Liver (tissue), 9 donors: ENCODE measurements around the gene DCDC1. TPM values are rescaled to one million over a fixed set of nuclear protein-coding genes. Genes with fewer than 3 reads are reported as not detected.

Experiments
- DNase-seq: peaks from one replicate; pipeline ENCODE4 v3.0.0-alpha.2; 2017; ENCODE audit warnings: low spot score
- H3K27ac ChIP-seq, 2 donors: one replicate each; pipeline ENCODE4 v1.7.0; 2013; ENCODE audit warnings: inconsistent platforms in 2 of 2, low read length in 2 of 2, control low read depth in 1 of 2, low read depth in 1 of 2, mild to moderate bottlenecking in 1 of 2
- H3K27me3 ChIP-seq, 4 donors: one replicate each; pipeline versions ENCODE4 v1.6.1 to v1.7.0; 2013; ENCODE audit warnings: low read length in 3 of 4, inconsistent platforms in 1 of 4, mild to moderate bottlenecking in 1 of 4, moderate library complexity in 1 of 4; ENCODE audit not compliant: control insufficient read depth in 4 of 4, insufficient read depth in 4 of 4
- H3K36me3 ChIP-seq, 4 donors: one replicate each; pipeline versions ENCODE4 v1.6.1 to v1.7.0; 2013; ENCODE audit warnings: low read length in 3 of 4, mild to moderate bottlenecking in 3 of 4, low read depth in 1 of 4, moderate library complexity in 1 of 4; ENCODE audit not compliant: control insufficient read depth in 4 of 4, insufficient read depth in 3 of 4
- H3K4me1 ChIP-seq, 4 donors: one replicate each; pipeline versions ENCODE4 v1.6.1 to v1.7.0; 2013; ENCODE audit warnings: low read length in 3 of 4, mild to moderate bottlenecking in 3 of 4, moderate library complexity in 1 of 4; ENCODE audit not compliant: control insufficient read depth in 4 of 4, insufficient read depth in 4 of 4
- H3K4me3 ChIP-seq, 3 donors: one replicate each; pipeline versions ENCODE4 v1.6.1 to v1.7.0; 2013; ENCODE audit warnings: low read length in 3 of 3, control low read depth in 1 of 3, low read depth in 1 of 3, mild to moderate bottlenecking in 1 of 3
- H3K9ac ChIP-seq, 2 donors: one replicate each; pipeline ENCODE4 v1.7.0; 2013; ENCODE audit warnings: low read length in 2 of 2, mild to moderate bottlenecking in 2 of 2, moderate library complexity in 2 of 2, control low read depth in 1 of 2, low read depth in 1 of 2
- H3K9me3 ChIP-seq, 4 donors: one replicate each; pipeline versions ENCODE4 v1.6.1 to v1.7.0; 2013; ENCODE audit warnings: low read length in 3 of 4; ENCODE audit not compliant: control insufficient read depth in 4 of 4
- CTCF ChIP-seq: fragments of 150-350 bp; IDR thresholded peaks from 2 replicates; pipeline ENCODE4 v1.5.1; 2017; ENCODE audit warnings: improper control_type of control experiment, low read depth, low read length; ENCODE audit not compliant: missing input control
- EGR1 ChIP-seq, 2 donors: IDR thresholded peaks; 2 replicates each; pipeline ENCODE4 v1.6.1; 2016 to 2018; ENCODE audit warnings: antibody characterized with exemption in 2 of 2, low read depth in 2 of 2
- HNF4A ChIP-seq, 2 donors: conservative IDR thresholded peaks; 2 replicates each; pipeline ENCODE4 v1.6.1; 2016; ENCODE audit warnings: antibody characterized with exemption in 2 of 2, mild to moderate bottlenecking in 2 of 2
- HNF4G ChIP-seq: IDR thresholded peaks from 2 replicates; pipeline ENCODE4 v1.6.1; 2016; ENCODE audit warnings: antibody characterized with exemption
- JUND ChIP-seq, 2 donors: IDR thresholded peaks; 2 replicates each; pipeline ENCODE4 v1.6.1; 2016; ENCODE audit warnings: antibody characterized with exemption in 2 of 2
- MAX ChIP-seq: IDR thresholded peaks from 2 replicates; pipeline ENCODE4 v1.6.1; 2016; ENCODE audit warnings: antibody characterized with exemption
- NR2F2 ChIP-seq: IDR thresholded peaks from 2 replicates; pipeline ENCODE4 v1.6.1; 2016; ENCODE audit warnings: antibody characterized with exemption
- RAD21 ChIP-seq, 2 donors: IDR thresholded peaks; 2 replicates each; pipeline ENCODE4 v1.6.1; 2016; ENCODE audit warnings: antibody characterized with exemption in 2 of 2, mild to moderate bottlenecking in 2 of 2
- RXRA ChIP-seq, 2 donors: IDR thresholded peaks; 2 replicates each; pipeline ENCODE4 v1.6.1; 2017 to 2018; ENCODE audit warnings: antibody characterized with exemption in 2 of 2, mild to moderate bottlenecking in 1 of 2
- SP1 ChIP-seq: IDR thresholded peaks from 2 replicates; pipeline ENCODE4 v1.6.1; 2018; ENCODE audit warnings: antibody characterized with exemption, mild to moderate bottlenecking
- WGBS: extraction: QIAGEN DNeasy Blood & Tissue Kit; methylation state at CpG from one replicate; pipeline ENCODE4 v1.1.7; 2013; 5-methylcytosine and 5-hydroxymethylcytosine counted together
- polyA plus RNA-seq, 2 donors: library from polyadenylated mRNA; stranded (reverse) in 1 of 2; unstranded in 1 of 2; fragments of 200-250 nt in 1 of 2; fragments of >200 nt in 1 of 2; fragmentation: Nextera tagmentation in 1 of 2; extraction: Ambion mirVana in 1 of 2; gene quantifications; one replicate each; pipeline versions ENCODE4 v1.2.1 to v1.2.3, GENCODE V29; 2013 to 2015
- total RNA-seq, 2 donors: library from RNA; depleted of rRNA; stranded (reverse); fragments of >200 nt; gene quantifications; one replicate each; pipeline ENCODE4 v1.2.3, GENCODE V29; 2014
- TF ChIP-seq, protein P1 (sequence below): IDR thresholded peaks from 2 replicates; pipeline ENCODE4 v1.6.1; 2016; ENCODE audit warnings: antibody characterized with exemption, mild to moderate bottlenecking
- TF ChIP-seq, protein P2 (sequence below): IDR thresholded peaks from 2 replicates; pipeline ENCODE4 v1.6.1; 2016; ENCODE audit warnings: antibody characterized with exemption
- donor health status: healthy.
- donor health status: healthy.
- donor health status: healthy.
- donor health status: healthy.
- donor health status: healthy.

DCDC1 gene
- total and polyA plus RNA-seq, 4 donors = 0.38 to 3.5 (median 2.0) TPM

DNA sequence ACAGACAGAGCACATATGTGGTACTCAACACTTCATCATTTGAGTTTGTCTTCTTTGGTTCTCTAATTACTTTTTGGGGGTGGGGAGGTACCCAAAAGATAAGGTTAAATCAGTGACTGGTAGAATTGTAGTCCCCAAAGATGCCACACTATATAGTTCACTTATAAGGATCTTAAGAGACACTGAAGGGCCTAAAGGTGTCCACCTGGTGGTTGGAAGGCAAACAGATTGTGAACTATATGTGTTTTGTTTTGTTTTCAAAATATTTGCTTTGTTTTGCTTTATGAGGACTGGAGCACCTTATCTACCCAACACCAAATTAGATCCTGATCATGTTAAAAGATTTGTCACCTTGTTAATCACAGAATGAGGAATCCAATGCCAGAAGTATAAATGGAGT, 136.1 kb downstream of the DCDC1 start:
- H3K36me3 ChIP-seq = no peaks in the 10 kb centered on the region
- no peak overlapping the region for H3K27ac ChIP-seq
- no peaks in the 10 kb centered on the region for H3K9me3 ChIP-seq
- TF ChIP-seq HNF4G (no peak), NR2F2 (no peak), RAD21 (IDR thresholded peaks at IDR 0.05) (peak in 1 of 2 donors; percentile 16), RXRA (IDR thresholded peaks at IDR 0.05) (no peak)
- TF ChIP-seq, protein P1, sequence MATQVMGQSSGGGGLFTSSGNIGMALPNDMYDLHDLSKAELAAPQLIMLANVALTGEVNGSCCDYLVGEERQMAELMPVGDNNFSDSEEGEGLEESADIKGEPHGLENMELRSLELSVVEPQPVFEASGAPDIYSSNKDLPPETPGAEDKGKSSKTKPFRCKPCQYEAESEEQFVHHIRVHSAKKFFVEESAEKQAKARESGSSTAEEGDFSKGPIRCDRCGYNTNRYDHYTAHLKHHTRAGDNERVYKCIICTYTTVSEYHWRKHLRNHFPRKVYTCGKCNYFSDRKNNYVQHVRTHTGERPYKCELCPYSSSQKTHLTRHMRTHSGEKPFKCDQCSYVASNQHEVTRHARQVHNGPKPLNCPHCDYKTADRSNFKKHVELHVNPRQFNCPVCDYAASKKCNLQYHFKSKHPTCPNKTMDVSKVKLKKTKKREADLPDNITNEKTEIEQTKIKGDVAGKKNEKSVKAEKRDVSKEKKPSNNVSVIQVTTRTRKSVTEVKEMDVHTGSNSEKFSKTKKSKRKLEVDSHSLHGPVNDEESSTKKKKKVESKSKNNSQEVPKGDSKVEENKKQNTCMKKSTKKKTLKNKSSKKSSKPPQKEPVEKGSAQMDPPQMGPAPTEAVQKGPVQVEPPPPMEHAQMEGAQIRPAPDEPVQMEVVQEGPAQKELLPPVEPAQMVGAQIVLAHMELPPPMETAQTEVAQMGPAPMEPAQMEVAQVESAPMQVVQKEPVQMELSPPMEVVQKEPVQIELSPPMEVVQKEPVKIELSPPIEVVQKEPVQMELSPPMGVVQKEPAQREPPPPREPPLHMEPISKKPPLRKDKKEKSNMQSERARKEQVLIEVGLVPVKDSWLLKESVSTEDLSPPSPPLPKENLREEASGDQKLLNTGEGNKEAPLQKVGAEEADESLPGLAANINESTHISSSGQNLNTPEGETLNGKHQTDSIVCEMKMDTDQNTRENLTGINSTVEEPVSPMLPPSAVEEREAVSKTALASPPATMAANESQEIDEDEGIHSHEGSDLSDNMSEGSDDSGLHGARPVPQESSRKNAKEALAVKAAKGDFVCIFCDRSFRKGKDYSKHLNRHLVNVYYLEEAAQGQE = no peak
- no peak overlapping the region for H3K9ac ChIP-seq
- no peak for DNase-seq
- no peak overlapping the region for H3K4me3 ChIP-seq
- no peaks in the 10 kb centered on the region for H3K27me3 ChIP-seq
- no peaks in the 10 kb centered on the region for H3K4me1 ChIP-seq

- Histone ChIP-seq H3K4me3 (no peak overlapping the region), H3K36me3 (no peaks in the 10 kb centered on the region), H3K9me3 (no peaks in the 10 kb centered on the region), H3K27ac (no peak overlapping the region), H3K4me1 (no peaks in the 10 kb centered on the region), H3K9ac (no peak overlapping the region), H3K27me3 (no peaks in the 10 kb centered on the region)
- no peak for DNase-seq
- 96% methylated on average over 1 of the region's 1 CpG for WGBS
- TF ChIP-seq, protein P1 = no peak
These were observed 137.9 kb downstream of the DCDC1 start for GRCh38 chr11:31231601-31232000.

DNA sequence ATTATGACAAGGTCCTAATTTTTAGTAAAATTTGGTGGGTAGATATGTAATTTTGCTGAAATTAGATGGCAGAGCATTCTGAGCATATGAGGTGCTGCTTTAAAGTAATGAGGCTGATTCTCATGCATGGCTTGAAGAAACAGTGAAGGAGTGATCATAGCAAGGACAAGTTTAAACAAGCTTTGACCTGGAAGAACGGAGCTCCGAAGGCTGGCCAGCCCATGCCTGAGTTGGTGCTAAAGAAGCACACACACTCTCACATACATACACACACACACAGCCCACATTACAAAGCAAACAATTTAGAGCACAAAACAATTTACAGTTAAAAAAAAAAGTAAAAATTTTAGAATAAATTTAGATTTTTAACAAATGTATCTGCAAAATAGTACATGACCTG, 150.7 kb downstream of the DCDC1 start:
- Histone ChIP-seq H3K4me3 (no peak overlapping the region), H3K27me3 (no peaks in the 10 kb centered on the region), H3K36me3 (no peaks in the 10 kb centered on the region), H3K9me3 (no peaks in the 10 kb centered on the region), H3K27ac (no peak overlapping the region), H3K9ac (no peak overlapping the region), H3K4me1 (no peaks in the 10 kb centered on the region)
- WGBS = 75% methylated on average over 2 of the region's 2 CpGs
- DNase-seq = no peak
- no peak for TF ChIP-seq HNF4A (conservative IDR thresholded peaks at IDR 0.05)
- TF ChIP-seq SP1 = no peak
- no peak for TF ChIP-seq JUND (IDR thresholded peaks at IDR 0.05)
- no peak for TF ChIP-seq EGR1 (IDR thresholded peaks at IDR 0.05; ENCODE audit: low read depth in 2 of 2)
- no peak for TF ChIP-seq MAX
- TF ChIP-seq RXRA (IDR thresholded peaks at IDR 0.05) = no peak
- TF ChIP-seq, protein P2, sequence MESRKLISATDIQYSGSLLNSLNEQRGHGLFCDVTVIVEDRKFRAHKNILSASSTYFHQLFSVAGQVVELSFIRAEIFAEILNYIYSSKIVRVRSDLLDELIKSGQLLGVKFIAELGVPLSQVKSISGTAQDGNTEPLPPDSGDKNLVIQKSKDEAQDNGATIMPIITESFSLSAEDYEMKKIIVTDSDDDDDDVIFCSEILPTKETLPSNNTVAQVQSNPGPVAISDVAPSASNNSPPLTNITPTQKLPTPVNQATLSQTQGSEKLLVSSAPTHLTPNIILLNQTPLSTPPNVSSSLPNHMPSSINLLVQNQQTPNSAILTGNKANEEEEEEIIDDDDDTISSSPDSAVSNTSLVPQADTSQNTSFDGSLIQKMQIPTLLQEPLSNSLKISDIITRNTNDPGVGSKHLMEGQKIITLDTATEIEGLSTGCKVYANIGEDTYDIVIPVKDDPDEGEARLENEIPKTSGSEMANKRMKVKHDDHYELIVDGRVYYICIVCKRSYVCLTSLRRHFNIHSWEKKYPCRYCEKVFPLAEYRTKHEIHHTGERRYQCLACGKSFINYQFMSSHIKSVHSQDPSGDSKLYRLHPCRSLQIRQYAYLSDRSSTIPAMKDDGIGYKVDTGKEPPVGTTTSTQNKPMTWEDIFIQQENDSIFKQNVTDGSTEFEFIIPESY = no peak
- TF ChIP-seq, protein P1 = no peak
- TF ChIP-seq NR2F2 = no peak
- no peak for TF ChIP-seq CTCF
